Measurements from ENCODE around the gene MUC3A.
"Not testable (repeated sequence)": the region's sequence is repeated elsewhere in the genome, so short reads cannot be mapped to it uniquely, and the experiment has no call there.

DNA sequence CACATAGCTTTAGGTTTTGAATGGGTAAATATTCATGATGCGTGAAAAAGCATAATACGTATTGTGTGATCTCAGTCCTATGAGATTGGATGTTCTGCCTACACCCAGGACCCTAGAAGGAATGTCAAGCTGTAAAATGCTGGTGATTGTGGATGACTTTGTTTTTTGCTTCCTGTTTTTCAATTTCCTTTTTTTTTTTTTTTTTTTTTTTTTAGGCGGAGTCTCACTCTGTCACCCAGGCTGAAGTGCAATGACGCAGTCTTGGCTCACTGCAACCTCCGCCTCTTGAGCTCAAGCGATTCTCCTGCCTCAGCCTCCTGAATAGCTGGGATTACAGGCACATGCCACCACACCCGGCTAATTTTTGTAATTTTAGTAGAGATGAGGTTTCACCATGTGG is 38.9 kb upstream of the MUC3A start:
- TF ChIP-seq POLR2A (IDR thresholded peaks at IDR 0.05), result not testable (repeated sequence)
- TF ChIP-seq, protein P1, sequence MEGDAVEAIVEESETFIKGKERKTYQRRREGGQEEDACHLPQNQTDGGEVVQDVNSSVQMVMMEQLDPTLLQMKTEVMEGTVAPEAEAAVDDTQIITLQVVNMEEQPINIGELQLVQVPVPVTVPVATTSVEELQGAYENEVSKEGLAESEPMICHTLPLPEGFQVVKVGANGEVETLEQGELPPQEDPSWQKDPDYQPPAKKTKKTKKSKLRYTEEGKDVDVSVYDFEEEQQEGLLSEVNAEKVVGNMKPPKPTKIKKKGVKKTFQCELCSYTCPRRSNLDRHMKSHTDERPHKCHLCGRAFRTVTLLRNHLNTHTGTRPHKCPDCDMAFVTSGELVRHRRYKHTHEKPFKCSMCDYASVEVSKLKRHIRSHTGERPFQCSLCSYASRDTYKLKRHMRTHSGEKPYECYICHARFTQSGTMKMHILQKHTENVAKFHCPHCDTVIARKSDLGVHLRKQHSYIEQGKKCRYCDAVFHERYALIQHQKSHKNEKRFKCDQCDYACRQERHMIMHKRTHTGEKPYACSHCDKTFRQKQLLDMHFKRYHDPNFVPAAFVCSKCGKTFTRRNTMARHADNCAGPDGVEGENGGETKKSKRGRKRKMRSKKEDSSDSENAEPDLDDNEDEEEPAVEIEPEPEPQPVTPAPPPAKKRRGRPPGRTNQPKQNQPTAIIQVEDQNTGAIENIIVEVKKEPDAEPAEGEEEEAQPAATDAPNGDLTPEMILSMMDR (IDR thresholded peaks at IDR 0.05), result not testable (repeated sequence)
